Stomach (tissue), 4 donors: ENCODE data around the gene MCTP2.
"Not testable (repeated sequence)": the region's sequence is repeated elsewhere in the genome, so short reads cannot be mapped to it uniquely, and the experiment has no call there.

ENCODE experiments used
- EP300 ChIP-seq: sonication (generic); formaldehyde crosslinking; IDR thresholded peaks from one replicate; pipeline ENCODE4 v1.6.1; 2017; ENCODE audit warnings: antibody characterized with exemption
- POLR2A ChIP-seq, 4 donors: fragments of 450-650 bp; IDR thresholded peaks; one replicate each; pipeline ENCODE4 v1.6.1; 2016; ENCODE audit warnings: antibody characterized with exemption in 4 of 4, control low read depth in 2 of 4, mild to moderate bottlenecking in 1 of 4, moderate library complexity in 1 of 4
- POLR2AphosphoS5 ChIP-seq, 3 donors: sonication (generic); formaldehyde crosslinking; IDR thresholded peaks; one replicate each; pipeline ENCODE4 v1.6.1; 2016; ENCODE audit warnings: antibody characterized with exemption in 3 of 3
- TF ChIP-seq, protein P1 (sequence below), 7 experiments: fragments of 450-650 bp in 4 of 7; fragments of 200-600 bp in 3 of 7; sonication (generic) in 3 of 7; IDR thresholded peaks; one replicate each; pipeline ENCODE4 v1.5.1; 2016 to 2019; ENCODE audit warnings: antibody characterized with exemption in 7 of 7, control low read depth in 2 of 7, mild to moderate bottlenecking in 1 of 7

DNA sequence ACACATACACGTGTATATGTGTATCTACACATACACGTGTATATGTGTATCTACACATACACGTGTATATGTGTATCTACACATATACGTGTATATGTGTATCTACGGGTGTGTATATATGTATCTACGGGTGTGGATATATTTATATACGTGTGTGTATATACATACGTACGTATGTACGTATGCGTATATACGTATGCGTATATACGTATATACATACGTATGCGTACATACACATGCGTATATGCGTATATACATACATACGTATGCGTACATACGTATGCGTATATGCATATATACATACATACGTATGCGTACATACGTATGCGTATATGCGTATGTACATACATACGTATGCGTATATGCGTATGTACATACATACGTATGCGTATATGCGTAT, 11.6 kb downstream of the MCTP2 start:
- TF ChIP-seq, protein P1, sequence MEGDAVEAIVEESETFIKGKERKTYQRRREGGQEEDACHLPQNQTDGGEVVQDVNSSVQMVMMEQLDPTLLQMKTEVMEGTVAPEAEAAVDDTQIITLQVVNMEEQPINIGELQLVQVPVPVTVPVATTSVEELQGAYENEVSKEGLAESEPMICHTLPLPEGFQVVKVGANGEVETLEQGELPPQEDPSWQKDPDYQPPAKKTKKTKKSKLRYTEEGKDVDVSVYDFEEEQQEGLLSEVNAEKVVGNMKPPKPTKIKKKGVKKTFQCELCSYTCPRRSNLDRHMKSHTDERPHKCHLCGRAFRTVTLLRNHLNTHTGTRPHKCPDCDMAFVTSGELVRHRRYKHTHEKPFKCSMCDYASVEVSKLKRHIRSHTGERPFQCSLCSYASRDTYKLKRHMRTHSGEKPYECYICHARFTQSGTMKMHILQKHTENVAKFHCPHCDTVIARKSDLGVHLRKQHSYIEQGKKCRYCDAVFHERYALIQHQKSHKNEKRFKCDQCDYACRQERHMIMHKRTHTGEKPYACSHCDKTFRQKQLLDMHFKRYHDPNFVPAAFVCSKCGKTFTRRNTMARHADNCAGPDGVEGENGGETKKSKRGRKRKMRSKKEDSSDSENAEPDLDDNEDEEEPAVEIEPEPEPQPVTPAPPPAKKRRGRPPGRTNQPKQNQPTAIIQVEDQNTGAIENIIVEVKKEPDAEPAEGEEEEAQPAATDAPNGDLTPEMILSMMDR (IDR thresholded peaks at IDR 0.05): not testable (repeated sequence)
- not testable (repeated sequence) for TF ChIP-seq POLR2A (IDR thresholded peaks at IDR 0.05); EP300; POLR2AphosphoS5 (IDR thresholded peaks at IDR 0.05)
